Central memory CD4-positive, alpha-beta T cell (primary cell): ENCODE results near the gene SUMF1.
"Not testable (repeated sequence)": the region's sequence is repeated elsewhere in the genome, so short reads cannot be mapped to it uniquely, and the experiment has no call there.

Experiments used
- DNase-seq: peaks from one replicate; pipeline ENCODE4 v3.0.0; 2022

SUMF1 gene

DNA sequence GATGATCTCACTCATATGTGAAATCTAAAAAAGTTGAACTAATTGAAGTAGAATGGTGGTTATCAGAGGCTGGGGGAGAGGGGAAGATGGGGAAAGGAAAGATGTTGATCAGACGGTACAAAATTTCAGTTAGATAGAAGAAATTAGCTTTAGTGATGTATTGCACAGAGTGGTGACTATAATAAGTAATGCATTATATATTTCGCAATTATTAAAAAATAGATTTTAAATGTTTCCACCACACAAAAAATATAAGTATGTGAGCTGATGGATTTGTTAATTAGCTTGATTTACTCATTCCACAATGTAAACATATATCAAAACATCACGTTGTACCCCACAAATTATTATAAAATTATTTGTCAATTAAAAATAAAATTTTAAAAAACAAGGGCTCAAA is 8.1 kb downstream of the SUMF1 start:
- no peak for DNase-seq

DNA sequence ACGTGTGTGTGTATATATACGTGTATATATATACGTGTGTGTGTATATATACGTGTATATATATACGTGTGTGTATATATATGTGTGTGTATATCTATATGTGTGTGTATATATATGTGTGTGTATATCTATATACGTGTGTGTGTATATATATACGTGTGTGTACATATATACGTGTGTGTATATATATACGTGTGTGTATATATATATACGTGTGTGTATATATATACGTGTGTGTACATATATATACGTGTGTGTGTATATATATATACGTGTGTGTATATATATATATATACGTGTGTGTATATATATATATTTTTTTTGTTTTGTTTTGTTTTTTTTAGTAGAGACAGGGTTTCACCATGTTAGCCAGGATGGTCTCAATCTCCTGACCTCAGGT is 10.3 kb downstream of the SUMF1 start:
- DNase-seq = not testable (repeated sequence)

DNA sequence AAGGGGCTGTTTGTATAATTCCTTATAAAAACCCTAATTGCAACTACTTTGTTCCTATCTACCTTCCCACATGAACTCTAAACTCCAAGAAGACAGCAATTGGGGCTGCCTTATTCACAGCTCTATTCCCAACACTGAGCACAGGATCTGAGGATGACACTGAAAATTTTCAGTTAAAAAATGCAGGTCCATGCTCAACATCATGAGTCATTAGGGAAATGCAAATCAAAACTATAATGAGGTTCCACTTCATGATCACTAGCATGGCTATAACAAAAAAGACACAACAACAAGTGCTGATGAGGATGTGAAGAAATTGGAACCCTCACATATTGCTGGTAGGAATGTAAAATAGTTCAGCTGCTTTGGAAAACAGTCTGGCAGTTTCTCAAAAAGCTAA is 12.9 kb downstream of the SUMF1 start:
- DNase-seq = no peak

DNA sequence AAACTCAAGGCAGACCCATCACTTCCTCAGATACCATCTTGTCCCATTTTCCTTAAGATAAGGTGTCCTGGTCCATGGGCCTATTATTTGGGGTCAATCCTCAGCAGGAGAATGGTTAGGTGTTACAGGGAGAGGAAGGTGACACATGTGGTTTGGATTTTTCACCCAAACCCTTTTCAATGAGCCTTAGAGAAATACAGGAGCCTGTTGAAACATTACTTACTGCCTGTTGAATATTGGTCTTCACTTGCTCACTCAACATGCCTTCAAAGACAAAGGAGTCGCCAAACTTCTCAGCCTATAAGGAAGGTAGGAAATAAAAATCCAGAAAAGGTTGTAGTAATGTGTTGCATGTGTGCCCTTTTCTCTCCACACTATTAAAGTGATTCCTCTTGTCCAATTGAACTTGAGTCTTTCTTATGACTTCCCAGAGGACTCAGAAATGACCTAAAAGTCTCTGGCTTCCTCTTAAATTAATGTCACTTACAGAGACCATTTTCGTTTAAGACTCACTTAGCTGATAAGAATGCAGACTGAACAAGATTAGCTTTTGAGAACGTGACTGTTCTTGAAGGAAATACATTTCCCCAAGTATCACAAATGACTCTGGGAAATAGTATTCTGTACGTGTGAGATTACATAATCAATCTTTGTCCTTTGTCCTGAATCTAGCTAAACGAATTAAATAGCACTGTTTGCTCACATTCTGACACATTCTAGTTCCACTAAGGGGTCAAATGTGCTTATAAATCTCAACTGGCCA is 17.8 kb downstream of the SUMF1 start:
- DNase-seq = no peak

GRCh38 chr3:4448187-4448586 is 18.9 kb downstream of the SUMF1 start:
- no peak for DNase-seq

- DNase-seq = no peak
Observed at GRCh38 chr3:4447295-4447999, 19.6 kb downstream of the SUMF1 start.

GRCh38 chr3:4440951-4441350 is 26.1 kb downstream of the SUMF1 start:
- DNase-seq = no peak

DNA sequence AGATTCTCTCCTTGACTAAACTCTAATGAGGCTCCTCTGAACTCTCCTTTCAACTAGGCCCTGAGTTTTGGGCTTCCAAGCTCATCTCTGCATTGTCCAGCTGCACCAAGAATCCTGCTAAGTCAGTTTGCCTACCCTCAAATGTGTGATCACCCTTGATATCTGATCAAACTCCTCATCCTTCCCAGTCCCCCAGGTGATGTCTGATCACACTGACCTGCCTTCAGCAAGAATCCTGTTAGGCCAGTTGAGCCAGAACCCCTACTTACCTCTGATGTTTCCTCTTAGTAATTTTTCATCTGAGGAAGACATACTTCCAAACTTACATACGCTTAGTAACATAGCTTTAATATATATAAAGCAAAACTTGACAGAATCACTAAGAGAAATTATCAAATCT is 28.8 kb downstream of the SUMF1 start:
- DNase-seq = no peak

- DNase-seq = no peak
Observed at GRCh38 chr3:4432259-4432658, 34.8 kb downstream of the SUMF1 start.

DNA sequence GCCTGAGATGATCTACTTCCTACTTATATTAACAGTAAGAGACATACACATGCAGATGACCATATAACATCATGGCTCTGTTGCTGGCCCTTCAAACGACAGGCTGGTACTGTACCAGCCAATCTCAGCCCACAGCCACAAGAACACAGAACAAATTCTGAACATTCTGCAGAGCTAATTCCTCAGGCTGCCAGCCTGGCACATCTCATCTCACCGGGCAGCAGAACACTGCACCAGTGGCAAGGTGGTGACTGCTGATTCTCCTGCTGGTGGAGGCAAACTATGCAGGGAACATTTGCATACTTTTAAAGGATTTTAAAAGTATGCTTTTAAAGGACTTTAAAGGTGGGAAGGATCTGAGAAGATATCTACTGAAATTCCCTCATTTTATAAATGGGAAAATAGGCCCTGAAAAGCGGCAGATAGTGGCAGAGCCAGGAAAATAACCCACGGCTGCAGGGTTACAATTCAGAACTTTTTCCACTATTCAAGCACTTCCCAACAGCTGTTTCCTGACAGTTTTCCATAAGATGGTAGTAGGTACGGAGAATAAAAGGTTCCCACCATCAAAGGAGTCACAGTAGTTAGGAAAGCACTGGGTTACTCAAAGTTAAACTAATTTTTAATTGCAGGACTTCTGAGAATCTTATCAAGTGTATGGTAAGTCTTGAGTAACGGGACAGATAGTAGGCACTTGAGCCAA is 37.3 kb downstream of the SUMF1 start:
- no peak for DNase-seq

DNA sequence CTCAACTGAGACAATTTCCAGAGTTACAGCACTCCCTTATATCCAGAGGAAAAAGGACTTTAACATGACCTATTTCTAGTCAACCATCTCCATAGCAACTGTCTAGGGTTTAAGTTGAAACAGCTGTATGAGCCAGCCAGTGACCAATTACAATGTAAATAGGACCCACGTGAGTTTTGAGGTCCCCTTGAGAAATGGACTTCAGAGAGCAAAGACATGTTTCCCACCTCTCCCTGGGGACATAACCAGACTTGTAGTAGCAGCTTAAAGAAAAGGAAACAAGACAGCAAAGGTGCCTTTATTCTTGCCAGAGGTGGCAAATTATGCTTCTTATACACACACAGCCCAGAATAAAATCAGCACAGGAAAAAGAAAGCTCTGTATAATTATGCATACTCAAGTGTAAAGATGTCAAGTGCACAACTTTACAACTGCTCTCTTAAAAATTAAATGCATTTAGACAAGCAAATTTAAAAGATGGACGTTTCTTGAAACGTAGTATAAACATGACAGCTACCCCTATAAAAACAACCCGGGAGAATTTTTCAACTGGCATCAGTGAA is 40.2 kb downstream of the SUMF1 start:
- no peak for DNase-seq

- no peak for DNase-seq
Observed at GRCh38 chr3:4426261-4426781, 40.7 kb downstream of the SUMF1 start.

DNA sequence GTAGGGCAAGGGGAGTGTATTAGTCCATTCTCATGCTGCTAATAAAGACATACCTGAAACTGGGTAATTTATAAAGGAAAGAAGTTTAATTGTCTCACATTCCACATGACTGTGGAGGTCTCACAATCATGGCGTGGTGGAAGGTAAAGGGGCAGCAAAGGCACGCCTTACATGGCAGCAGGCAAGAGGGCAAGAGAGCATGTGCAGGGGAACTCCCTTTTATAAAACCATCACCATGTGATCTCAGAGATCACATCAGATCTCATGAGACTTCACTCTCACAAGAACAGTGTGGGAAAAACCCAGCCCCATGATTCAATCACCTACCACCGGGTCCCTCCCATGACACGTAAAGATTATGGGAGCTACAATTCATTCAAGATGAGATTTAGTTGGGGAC is 41.4 kb downstream of the SUMF1 start:
- no peak for DNase-seq

GRCh38 chr3:4425055-4425454 is 42.0 kb downstream of the SUMF1 start:
- DNase-seq = no peak

GRCh38 chr3:4421121-4421520 is 45.9 kb downstream of the SUMF1 start:
- DNase-seq = no peak

DNA sequence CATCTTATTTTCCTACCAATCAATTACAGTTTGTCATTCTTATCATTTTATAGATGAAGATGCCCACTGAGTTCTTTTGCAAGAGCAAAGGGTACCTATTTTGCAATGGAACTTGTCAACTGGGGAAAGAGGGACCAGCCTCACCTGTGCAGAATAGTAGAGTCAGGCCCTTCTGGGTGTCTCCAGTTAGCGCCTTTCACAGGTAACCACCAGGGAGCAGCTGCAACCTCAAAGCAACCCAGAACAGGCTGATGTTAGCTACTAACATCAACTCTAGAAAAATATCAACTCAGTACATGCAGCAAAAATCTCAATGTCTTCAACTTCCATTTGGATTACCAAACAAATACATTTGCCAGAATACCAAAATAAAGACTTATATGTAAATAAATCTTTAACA is 47.1 kb downstream of the SUMF1 start:
- DNase-seq = no peak

DNA sequence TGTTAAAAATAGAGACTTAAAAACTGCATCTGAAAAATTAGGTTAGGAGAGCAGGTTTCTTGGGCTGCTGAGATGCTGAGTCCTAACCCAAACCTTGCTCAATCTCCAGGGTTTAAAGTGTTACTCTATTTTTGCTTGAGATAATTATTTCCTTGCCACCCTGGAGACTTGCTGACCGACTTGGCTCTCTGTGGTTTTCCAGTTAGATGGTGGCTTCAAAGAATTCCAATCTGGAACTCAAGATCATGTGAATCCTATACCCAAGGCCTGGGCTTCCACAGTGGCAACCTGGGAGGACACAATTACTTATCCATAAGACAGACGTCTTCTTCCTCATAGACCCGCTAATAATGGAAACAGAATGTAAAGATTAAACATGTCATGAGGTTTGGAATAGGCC is 47.7 kb downstream of the SUMF1 start:
- no peak for DNase-seq

GRCh38 chr3:4418156-4418555 is 48.9 kb downstream of the SUMF1 start:
- no peak for DNase-seq

- no peak for DNase-seq
Observed at GRCh38 chr3:4417449-4417848, 49.6 kb downstream of the SUMF1 start.

DNA sequence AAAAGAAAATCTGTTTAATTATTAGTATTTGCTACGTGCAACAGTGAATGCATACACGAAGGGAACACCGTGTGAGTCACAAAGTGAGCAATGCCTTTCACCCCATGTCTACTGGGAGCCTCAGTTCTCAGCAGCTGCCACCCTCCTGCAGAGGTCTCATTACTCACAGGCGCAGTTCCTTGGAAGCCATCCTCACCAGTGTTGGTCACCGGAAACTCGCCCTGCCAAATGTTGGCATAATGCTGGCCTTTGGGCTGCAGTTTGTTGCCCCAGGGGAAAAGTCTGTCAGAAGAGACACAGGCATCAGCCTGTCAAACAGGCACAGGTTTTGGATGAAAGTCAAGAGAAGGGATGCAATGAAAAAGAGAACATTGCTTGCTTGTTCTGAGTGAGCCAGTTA is 50.1 kb downstream of the SUMF1 start:
- DNase-seq = no peak

GRCh38 chr3:4416427-4416945 is 50.6 kb downstream of the SUMF1 start:
- no peak for DNase-seq

DNA sequence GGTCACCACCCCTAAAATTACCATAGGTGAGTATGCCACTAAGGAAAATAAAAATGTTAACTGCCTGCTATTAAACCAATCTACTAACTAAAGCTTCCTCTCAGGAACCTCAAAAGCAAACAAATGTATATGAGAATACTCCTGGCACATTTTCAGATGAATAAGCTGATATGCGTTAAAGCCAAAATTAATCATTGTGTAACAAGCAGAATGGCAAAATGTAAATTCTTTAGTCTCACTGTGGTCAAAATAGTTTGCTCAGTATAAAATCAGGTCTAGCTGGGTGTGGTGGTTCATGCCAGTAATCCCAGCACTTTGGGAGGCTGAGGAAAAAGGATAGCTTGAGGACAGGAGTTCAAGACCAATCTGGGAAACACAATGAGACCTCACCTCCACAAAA is 53.6 kb downstream of the SUMF1 start:
- no peak for DNase-seq

- DNase-seq = no peak
Observed at GRCh38 chr3:4411833-4412232, 55.2 kb downstream of the SUMF1 start.
